GM19193 (cell line): Measurements from ENCODE around the gene ATP5PB.

Source experiments
- POLR2A ChIP-seq: IDR thresholded peaks from 4 replicates; pipeline ENCODE4 v1.6.1; 2011; ENCODE audit not compliant: insufficient read depth, insufficient read length; ENCODE audit errors: extremely low read depth

ATP5PB gene

DNA sequence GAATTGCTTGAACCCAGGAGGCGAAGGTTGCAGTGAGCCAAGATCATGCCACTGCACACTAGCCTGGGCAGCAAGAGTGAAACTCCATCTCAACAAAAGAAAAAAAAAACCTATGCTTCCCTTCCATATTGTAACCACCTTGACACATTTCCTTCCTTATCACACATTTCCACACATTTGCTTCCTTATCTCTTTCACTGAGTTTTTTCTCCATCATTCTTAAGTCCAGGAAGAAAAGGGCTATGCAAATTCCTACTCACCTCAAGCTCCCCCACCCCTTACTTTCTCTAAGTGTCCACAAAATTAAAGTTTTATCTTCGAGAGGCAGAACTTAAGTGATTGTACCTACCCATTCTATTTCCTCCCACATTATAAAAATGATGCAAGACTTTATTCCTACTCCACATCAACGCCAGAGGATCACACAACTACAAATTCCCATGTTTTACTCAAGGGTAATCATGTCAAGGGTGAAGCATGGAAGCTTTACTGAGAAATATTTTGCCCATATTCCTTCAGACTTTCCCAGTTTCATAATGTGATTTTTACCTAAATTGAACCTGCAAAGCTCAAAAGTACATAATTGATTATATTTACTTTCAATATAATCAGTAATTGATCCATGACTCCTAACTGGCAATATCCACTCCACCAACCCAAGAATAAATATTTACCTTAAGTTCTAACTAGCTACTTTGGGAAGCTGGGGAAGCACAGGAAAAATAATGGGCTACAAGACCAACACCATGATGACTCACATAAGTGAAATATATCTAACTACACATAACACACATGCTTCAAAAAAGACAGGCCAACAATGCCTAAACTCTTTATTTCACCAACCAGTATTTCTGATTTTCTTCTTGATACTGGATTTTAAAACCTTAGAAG, 9.6 kb upstream of the ATP5PB start:
- TF ChIP-seq POLR2A: no peak

DNA sequence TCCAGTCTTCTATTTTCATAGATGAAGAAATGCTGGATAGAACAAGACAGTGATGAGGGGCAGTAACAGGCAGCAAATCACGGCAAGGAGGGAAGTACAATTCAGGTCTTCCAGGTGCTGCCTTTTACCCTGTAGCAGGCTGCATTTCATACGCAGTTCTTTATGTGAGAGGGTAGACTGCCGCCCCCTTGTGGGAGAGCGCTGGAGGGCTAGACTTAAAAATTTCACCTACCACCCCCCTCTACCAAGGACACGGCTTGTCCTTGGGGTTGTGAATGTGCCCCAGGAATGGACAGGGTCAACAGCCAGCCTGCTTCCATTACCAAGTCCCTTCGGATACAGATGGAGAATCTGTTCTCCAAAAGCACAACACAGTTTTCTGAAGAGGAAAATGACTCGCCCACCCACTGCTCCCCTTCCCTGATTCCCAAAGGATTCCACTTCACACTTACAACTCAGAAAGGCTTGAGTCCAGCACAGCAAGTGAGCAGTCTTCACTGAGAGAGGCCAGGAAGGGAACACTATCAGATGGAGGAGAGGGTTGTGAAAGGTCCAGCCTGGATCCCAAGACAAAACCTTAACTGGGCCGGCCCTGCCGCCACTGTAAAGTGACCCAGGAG, 7.6 kb upstream of the ATP5PB start:
- no peak for TF ChIP-seq POLR2A

DNA sequence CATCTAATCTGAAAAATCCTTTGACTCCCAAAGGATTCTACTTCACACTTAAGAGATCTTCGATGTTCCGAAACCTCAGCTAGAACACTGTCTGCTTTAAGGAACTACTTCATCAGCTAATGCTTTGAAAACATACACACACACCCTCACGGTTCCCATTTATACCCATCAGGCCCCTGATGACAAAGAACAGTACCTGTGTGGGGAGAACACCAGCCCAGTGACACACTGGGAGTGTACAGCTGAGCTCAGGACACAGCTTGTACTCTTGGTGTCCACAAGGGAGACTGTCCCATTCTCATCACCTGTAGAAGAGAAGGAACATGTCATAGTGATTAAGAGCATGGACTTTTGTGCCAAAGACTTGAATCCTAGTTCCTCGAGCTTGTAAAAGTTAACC, 6.8 kb upstream of the ATP5PB start:
- no peak for TF ChIP-seq POLR2A

DNA sequence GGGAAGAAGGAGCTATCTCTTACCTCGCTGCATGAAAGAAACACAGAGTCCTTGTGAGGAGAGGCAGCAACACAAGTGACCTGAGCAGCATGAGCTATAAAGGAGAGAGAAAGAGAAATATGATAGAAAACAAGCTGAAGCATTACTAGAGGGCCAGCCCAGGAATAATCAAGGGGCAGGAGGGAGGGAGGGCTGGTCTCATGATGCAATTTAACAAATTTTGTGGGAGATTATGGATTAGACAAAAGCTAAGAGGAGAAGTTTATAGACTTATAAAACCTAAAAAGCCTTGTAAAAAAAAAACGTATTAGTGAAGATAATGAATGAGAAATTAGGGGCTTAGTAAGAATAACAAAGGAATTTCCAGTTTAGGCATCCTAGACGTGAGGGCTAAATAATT, 5.2 kb upstream of the ATP5PB start:
- no peak for TF ChIP-seq POLR2A

DNA sequence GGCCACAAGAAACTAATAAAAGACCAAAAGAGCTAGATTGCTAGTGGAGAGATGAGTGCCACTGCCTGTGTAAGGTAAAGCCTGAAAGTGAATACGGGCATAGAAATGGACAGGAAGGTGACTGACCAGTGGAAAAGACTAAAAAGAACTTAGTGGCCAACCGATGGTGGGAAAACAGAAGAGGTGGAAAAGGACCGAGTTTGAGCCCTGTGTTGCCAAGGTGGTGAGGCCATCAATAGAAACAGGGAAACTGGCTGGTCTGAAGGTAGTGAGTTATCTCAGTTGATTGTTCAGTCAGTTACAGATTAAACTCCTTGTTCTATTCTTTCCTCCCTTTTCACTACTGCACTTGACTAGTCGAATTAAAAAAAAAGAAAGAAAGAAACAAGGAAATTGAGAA, 2.7 kb upstream of the ATP5PB start:
- TF ChIP-seq POLR2A: no peak

DNA sequence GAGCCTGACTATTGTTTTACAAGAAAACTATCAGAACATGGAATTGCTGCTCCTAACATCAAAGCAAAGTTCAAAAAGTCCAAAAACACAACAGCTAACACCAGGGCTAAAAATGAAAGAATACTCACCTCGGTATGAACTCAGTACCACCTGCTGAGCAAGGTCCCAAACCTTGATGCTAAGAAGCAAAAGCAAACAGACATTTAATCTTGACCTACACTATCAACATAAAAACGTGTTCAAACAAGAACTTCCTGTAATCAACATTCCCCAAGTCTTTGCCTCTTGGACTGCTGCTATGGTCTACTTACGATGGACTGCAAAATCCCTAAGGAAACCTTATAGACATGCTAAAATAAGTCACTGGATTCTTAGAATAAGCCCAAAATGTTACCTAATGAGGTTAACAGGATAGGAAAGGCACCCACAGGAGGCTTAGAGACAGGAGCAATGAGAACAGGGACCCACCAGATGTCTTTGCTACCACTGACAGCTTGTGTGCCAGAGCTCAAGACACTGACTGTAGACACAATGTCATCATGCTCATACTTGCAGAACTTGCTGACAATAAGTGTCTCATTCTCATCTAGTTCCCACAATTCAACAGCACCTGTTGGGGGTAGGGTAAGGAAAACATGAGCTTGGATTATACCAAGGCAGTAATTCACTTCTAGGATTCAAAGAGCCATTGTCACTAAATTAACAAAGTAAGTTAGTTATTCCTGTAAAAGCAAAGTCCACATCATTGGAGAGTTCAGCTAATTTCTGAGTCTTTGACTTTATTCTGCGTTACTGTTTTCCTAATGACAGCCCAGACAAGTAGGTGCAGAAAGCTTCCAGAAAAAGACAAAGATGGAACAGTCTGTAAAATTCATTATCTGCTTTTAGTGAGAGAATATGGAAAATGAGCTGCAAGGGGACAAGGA, 2.0 kb upstream of the ATP5PB start:
- no peak for TF ChIP-seq POLR2A

DNA sequence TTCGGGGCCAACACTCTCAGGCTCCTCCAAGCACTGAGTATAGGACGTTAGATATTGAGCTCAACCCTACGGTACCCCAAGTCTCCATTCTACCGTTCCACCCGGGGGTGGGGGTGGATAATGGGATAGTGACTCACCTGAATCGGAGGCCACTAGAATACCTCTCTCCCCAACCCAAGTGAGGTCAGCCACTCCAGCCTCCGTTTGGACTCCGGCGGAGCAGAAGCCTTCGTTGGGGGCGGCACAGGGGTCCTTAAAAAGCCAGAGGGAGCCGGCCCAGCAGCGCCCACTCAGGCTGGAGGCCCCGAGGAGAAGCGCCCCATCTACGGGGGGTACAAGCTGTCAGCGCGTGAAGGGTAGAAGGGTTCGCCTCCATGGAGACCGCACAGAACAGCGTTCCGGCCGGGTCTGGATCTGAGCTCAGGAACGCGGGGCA, 764 bp upstream of the ATP5PB start:
- no peak for TF ChIP-seq POLR2A

DNA sequence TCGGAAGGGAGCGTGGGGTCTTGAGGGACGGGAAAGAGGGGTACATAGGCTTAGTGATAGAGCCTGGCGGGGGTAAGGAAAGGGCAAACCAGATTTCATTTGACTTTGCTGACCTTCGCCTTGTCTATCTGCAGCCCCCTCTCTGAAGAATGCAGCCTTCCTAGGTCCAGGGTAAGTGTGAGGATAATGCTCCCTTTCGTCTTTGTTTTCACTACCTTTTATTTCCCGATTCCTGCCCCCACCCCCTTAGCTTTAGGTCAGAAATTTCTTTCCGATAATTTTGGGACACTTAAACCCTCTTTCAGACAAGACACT, 396 bp downstream of the ATP5PB start:
- TF ChIP-seq POLR2A: no peak

DNA sequence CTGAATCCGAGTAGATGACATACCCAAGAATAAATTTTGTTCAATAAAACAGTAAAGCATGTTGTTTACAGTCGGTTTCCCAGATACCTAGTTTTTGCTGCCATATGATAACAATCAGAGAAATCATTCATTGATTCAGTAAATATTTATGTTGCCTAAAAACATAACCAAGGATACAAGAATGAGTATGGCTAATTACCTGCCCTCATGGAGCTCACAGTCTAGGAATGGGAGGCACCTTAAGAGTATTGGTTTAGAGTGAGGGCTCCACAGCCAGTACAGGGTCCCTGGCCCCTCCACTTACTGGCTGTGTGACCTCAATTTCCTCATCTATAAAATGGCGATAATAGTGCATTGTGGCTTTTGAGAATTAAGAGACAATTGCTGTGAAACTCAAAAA, 921 bp downstream of the ATP5PB start:
- TF ChIP-seq POLR2A: no peak

DNA sequence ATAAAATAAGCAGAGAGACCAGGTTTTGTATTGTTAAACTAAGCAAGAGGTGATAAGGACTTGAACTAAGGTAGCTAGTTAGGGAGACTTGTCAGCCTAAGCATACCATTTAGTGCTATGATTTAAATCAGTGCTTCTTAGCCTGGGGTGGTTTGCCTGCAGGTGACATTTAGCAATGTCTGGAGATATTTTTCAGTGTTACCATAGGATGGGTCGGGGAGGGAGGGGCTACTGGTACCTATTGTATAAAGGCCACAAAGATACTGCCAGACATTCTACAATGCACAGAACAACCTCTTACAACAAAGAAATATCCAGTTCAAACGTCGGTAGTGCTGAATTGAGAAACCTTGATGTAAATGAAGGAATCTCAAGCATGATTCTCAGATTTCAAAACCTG, 3.3 kb downstream of the ATP5PB start:
- no peak for TF ChIP-seq POLR2A

DNA sequence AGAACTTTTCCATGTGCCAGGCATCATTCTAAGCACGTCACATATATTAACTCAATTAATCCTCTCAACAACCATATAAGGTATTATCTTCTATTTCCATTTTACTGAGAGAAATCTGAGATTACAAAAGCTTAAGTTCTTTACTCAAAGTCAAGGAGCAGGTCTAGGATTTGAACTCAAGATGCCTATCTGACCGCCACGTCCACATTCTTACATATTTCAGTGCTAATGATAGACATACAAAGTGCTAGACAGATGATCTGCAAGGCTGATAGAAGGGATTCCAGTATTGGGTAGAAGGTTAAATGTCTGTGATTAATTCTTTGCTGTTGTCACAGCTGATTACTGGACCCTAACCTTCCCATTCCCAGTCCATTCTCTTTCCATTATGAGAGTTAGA, 4.4 kb downstream of the ATP5PB start:
- no peak for TF ChIP-seq POLR2A

DNA sequence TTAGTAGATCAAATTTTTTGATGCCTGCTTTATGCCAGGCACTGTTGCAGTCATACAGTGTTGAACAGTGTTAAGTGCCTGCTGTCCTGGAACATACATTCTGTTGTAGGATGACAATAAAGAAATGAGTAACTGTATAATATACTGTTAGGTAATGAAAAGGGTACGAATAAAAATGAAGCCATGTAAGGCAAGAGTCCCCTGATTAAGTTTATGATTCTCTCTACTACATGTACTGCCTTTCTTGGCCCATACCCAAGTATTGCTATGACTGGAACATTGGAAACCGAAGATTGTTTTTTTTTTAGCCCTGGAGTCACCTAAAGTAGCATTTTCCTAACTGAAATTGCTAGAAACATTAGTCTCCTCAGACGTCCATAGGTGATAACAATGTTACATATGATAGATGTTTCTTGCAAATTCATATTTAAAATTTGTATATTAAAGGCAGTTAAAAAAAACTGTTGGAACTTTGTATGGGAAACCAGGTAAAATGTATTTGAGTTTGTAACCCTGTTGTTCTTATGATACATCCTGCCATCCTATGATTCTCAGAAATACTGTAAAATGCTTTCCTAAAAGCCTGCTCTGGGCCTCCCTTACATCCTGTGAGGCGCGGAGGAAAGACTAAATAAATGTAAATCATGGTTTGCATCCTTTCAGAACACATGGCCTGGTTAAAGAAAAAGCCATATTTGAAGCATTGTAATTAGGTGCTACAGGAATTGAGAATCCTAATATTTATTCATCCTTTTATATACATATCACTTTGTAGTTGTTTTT, 5.8 kb downstream of the ATP5PB start:
- no peak for TF ChIP-seq POLR2A

DNA sequence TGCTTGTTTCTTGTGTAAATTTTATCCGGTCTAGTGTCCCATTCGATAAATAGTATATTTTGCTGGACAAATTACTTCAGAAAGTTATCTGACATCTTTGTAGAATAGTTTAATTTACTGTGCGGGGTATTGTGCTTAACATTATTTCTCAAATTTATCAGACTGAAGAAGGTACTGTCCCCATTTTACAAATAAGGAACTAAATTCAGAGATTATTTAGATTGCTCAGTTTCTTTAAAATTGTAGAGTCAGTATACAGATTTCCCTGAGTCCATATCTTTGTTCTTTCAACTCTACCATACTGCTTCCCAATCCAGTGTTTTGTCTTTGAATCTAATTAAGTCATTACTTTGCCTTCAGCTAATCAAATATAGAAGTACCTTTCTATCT, 6.4 kb downstream of the ATP5PB start:
- no peak for TF ChIP-seq POLR2A

DNA sequence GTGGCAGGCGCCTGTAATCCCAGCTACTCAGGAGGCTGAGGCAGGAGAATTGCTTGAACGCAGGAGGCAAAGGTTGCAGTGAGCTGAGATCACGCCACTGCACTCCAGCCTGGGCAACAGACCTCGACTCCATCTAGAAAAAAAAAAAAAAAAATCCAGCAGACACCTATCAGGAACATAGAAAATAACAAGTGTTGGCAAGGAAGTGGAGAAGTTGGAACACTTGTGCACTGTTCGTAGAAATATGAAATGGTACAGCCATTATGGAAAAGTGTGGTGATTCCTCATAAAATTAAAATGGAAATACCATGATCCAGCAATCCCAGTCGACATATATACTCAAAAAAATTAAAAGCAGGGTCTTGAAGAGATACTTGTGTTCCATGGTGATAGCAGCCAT, 12.5 kb downstream of the ATP5PB start:
- no peak for TF ChIP-seq POLR2A
